ENCODE results near the gene KCNG4.

- TF ChIP-seq CTCF (conservative IDR thresholded peaks at IDR 0.05; ENCODE audit: low read depth in 2 of 2) (no peak), EZH2 (IDR thresholded peaks at IDR 0.05; ENCODE audit: low read depth, unreplicated experiment) (no peak), EZH2phosphoT487 (IDR thresholded peaks at IDR 0.05; ENCODE audit: unreplicated experiment) (no peak), POLR2AphosphoS5 (IDR thresholded peaks at IDR 0.05; ENCODE audit: low read depth) (no peak), REST (IDR thresholded peaks at IDR 0.05; ENCODE audit: unreplicated experiment) (no peak), STAT1 (IDR thresholded peaks at IDR 0.05; ENCODE audit: unreplicated experiment) (no peak), CREB1 (CRISPR knock-in tag; IDR thresholded peaks at IDR 0.05; ENCODE audit: low read depth) (no peak), ZNF462 (CRISPR knock-in tag; IDR thresholded peaks at IDR 0.05) (no peak), JUNB (IDR thresholded peaks at IDR 0.05; ENCODE audit: unreplicated experiment) (no peak), ETS1 (IDR thresholded peaks at IDR 0.05) (no peak)
Observed at GRCh38 chr16:84275585-84276151, 35.9 kb upstream of the KCNG4 start.

Data from GM23338 (cell line).